Measurements from ENCODE around the gene TMEM238L. TPM values are rescaled to one million over a fixed set of nuclear protein-coding genes. Genes with fewer than 3 reads are reported as not detected.

TMEM238L gene
- total and polyA plus RNA-seq, 9 of the 15 experiments (the other 6 are each of a cell fraction or from before 2014, with no cell fraction given) = not detected

- H3K4me2 ChIP-seq (ENCODE audit: insufficient read depth, low read length) = peak overlapping the region; percentile 18; the same call in 1 of the 2 replicates
- no peak overlapping the region for H3K27ac ChIP-seq (ENCODE audit: extremely low read depth, low read depth, low read length)
- H3K9me3 ChIP-seq (replicated peaks; ENCODE audit: control insufficient read depth, insufficient read depth, low read depth, low read length) = no peaks in the 10 kb centered on the region
- H3K36me3 ChIP-seq (ENCODE audit: control insufficient read depth, insufficient read depth, low read length) = no peaks in the 10 kb centered on the region
- peak in 1 of 4 experiments; percentile 6 for DNase-seq (ENCODE audit: extremely low read depth in 1 of 4, low spot score in 3 of 4)
- ChIA-PET CTCF (ENCODE audit: low intra/inter-chr PET ratio) (no interaction called here), POLR2A (no interaction called here)
- TF ChIP-seq L3MBTL2 (IDR thresholded peaks at IDR 0.05) (peak; percentile 15; the same call in 1 of the 2 replicates), E2F6 (IDR thresholded peaks at IDR 0.05; ENCODE audit: borderline replicate concordance in 1 of 2, extremely low read depth in 1 of 2, insufficient read depth in 1 of 2, insufficient read length in 1 of 2, low read depth in 1 of 2, low read length in 1 of 2, poor library complexity in 1 of 2, severe bottlenecking in 1 of 2) (peak in 1 of 2 experiments; percentile 35), ZNF165 (CRISPR knock-in tag; IDR thresholded peaks at IDR 0.05; ENCODE audit: borderline replicate concordance) (no peak), ZNF398 (CRISPR knock-in tag; IDR thresholded peaks at IDR 0.05) (no peak), NFE2 (IDR thresholded peaks at IDR 0.05; ENCODE audit: low read depth) (peak; percentile 51), C11orf30 (IDR thresholded peaks at IDR 0.05; ENCODE audit: low read depth) (0 out of 2 replicates have a peak, but pooled peaks have one; percentile 30)
- no peaks in the 10 kb centered on the region; a peak in 1 of 5 replicates for H3K4me1 ChIP-seq (replicated peaks in 1 of 2; ENCODE audit: control insufficient read depth in 2 of 2, insufficient read depth in 2 of 2, low read length in 2 of 2)
- no TSS peak for BruUV-seq (replicated peaks)
- no peak overlapping the region for H3K4me3 ChIP-seq
- 13% methylated on average over 4 of the region's 8 CpGs for WGBS (ENCODE audit: insufficient coverage, low coverage, missing lambda C conversion rate)
- intact Hi-C loops (cut with micrococcal nuclease) (no loop called here), in situ Hi-C loops (cut with MboI) (no loop called here)
- no peaks in the 10 kb centered on the region for H4K20me1 ChIP-seq (replicated peaks; ENCODE audit: control insufficient read depth, insufficient read depth, low read length)
- peak; percentile 61 for ATAC-seq
- no peak overlapping the region; a peak in 1 of 4 replicates for H3K9ac ChIP-seq (ENCODE audit: insufficient read depth in 1 of 2, low read depth in 2 of 2, low read length in 2 of 2)
- H2AFZ ChIP-seq (ENCODE audit: low read depth, low read length) = peak overlapping the region; percentile 16; the same call in 1 of the 2 replicates
- no peaks in the 10 kb centered on the region for H3K9me1 ChIP-seq (ENCODE audit: control insufficient read depth, insufficient read depth, low read length)
- no peaks in the 10 kb centered on the region for H3K79me2 ChIP-seq (ENCODE audit: control insufficient read depth, insufficient read depth, low read length)
- peaks cover 0 to 5% of the 10 kb centered on the region in 2 experiments; a peak in 2 of 5 replicates for H3K27me3 ChIP-seq (ENCODE audit: control insufficient read depth in 2 of 2, insufficient read depth in 2 of 2, low read length in 2 of 2)
- FAIRE-seq = no peak
These were observed 11.7 kb downstream of the TMEM238L start for GRCh38 chr17:10792151-10792550.

Measured in K562 (cell line).